ENCODE data around the gene TEX14. TPM values are rescaled to one million over a fixed set of nuclear protein-coding genes. Genes with fewer than 3 reads are reported as not detected.

TEX14 gene
- polyA plus RNA-seq, 3 donors = 0.25 TPM; not detected in 2

GRCh38 chr17:58618336-58618735 is 73.5 kb downstream of the TEX14 start:
- H3K4me2 ChIP-seq (replicated peaks; ENCODE audit: extremely low read depth, low read length, poor library complexity, severe bottlenecking) = no peak overlapping the region
- intact Hi-C loops (cut with micrococcal nuclease) = no loop called here

GRCh38 chr17:58617563-58617962 is 74.3 kb downstream of the TEX14 start:
- Mint-ChIP-seq H3K27me3 (ENCODE audit: low read depth in 3 of 3) (peaks cover 0 to 2% (median 1%) of the 10 kb centered on the region in 3 donors), H3K4me1 (peaks cover 23% of the 10 kb centered on the region), H3K9me3 (no peaks in the 10 kb centered on the region), H3K27ac (no peak overlapping the region), H3K36me3 (no peaks in the 10 kb centered on the region), H3K4me3 (no peak overlapping the region)
- Histone ChIP-seq H3K4me3 (replicated peaks in 1 of 3; ENCODE audit: low read depth in 2 of 3, low read length in 3 of 3) (no peak overlapping the region), H3K9me3 (replicated peaks in 1 of 2; ENCODE audit: control insufficient read depth in 1 of 2, insufficient read depth in 1 of 2, low read length in 2 of 2) (no peaks in the 10 kb centered on the region), H3K9ac (ENCODE audit: insufficient read depth, low read length, poor library complexity, severe bottlenecking) (no peak overlapping the region), H2AFZ (ENCODE audit: insufficient read depth, low read depth, low read length, poor library complexity, severe bottlenecking) (no peak overlapping the region), H3K36me3 (replicated peaks in 1 of 2; ENCODE audit: control insufficient read depth in 1 of 2, insufficient read depth in 2 of 2, low read length in 2 of 2) (no peaks in the 10 kb centered on the region), H3K79me2 (ENCODE audit: insufficient read depth, low read length) (no peaks in the 10 kb centered on the region), H3K27me3 (ENCODE audit: control insufficient read depth in 2 of 2, insufficient read depth in 2 of 2, low read length in 2 of 2) (no peaks in the 10 kb centered on the region), H3K4me2 (replicated peaks; ENCODE audit: extremely low read depth, low read length, poor library complexity, severe bottlenecking) (no peak overlapping the region), H3K4me1 (ENCODE audit: control insufficient read depth in 1 of 2, insufficient read depth in 2 of 2, low read length in 2 of 2) (peaks cover 10 to 11% of the 10 kb centered on the region in 2 donors), H3K27ac (ENCODE audit: low read depth in 1 of 2, low read length in 2 of 2) (no peak overlapping the region), H4K20me1 (ENCODE audit: insufficient read depth, low read length) (no peaks in the 10 kb centered on the region)
- TF ChIP-seq CTCF (IDR thresholded peaks at IDR 0.05) = no peak
- intact Hi-C loops (cut with micrococcal nuclease) = no loop called here
- no peak for DNase-seq
- WGBS (ENCODE audit: insufficient coverage) = 50% methylated on average over 2 of the region's 3 CpGs

More at GRCh38 chr17:58618336-58618735, 73.5 kb downstream of the TEX14 start:
- H3K4me3 ChIP-seq (replicated peaks in 1 of 3; ENCODE audit: low read depth in 2 of 3, low read length in 3 of 3) = no peak overlapping the region
- H3K36me3 ChIP-seq (replicated peaks in 1 of 2; ENCODE audit: control insufficient read depth in 1 of 2, insufficient read depth in 2 of 2, low read length in 2 of 2) = no peaks in the 10 kb centered on the region
- Mint-ChIP-seq H3K4me1 (peaks cover 23% of the 10 kb centered on the region), H3K9me3 (no peaks in the 10 kb centered on the region), H3K4me3 (no peak overlapping the region), H3K27ac (no peak overlapping the region), H3K27me3 (ENCODE audit: low read depth in 3 of 3) (peaks cover 0 to 2% (median under 1%) of the 10 kb centered on the region in 3 donors), H3K36me3 (no peaks in the 10 kb centered on the region)
- WGBS (ENCODE audit: insufficient coverage) = 100% methylated on average over 1 of the region's 2 CpGs
- H3K4me1 ChIP-seq (ENCODE audit: control insufficient read depth in 1 of 2, insufficient read depth in 2 of 2, low read length in 2 of 2) = peaks cover 10 to 11% of the 10 kb centered on the region in 2 donors
- no peaks in the 10 kb centered on the region for H4K20me1 ChIP-seq (ENCODE audit: insufficient read depth, low read length)
- H2AFZ ChIP-seq (ENCODE audit: insufficient read depth, low read depth, low read length, poor library complexity, severe bottlenecking) = no peak overlapping the region
- no peaks in the 10 kb centered on the region for H3K9me3 ChIP-seq (replicated peaks in 1 of 2; ENCODE audit: control insufficient read depth in 1 of 2, insufficient read depth in 1 of 2, low read length in 2 of 2)
- no peak for DNase-seq
- no peak overlapping the region for H3K9ac ChIP-seq (ENCODE audit: insufficient read depth, low read length, poor library complexity, severe bottlenecking)
- no peak overlapping the region for H3K27ac ChIP-seq (ENCODE audit: low read depth in 1 of 2, low read length in 2 of 2)
- no peak for TF ChIP-seq CTCF (IDR thresholded peaks at IDR 0.05)
- H3K79me2 ChIP-seq (ENCODE audit: insufficient read depth, low read length) = no peaks in the 10 kb centered on the region
- no peaks in the 10 kb centered on the region for H3K27me3 ChIP-seq (ENCODE audit: control insufficient read depth in 2 of 2, insufficient read depth in 2 of 2, low read length in 2 of 2)
